Right lobe of liver (tissue), 6 donors: ENCODE data around the gene CDK1. TPM values are rescaled to one million over a fixed set of nuclear protein-coding genes. Genes with fewer than 3 reads are reported as not detected.
A peak's percentile ranks its signal among the peaks of the same experiment; 100 is the strongest.

Source experiments
- ATAC-seq, 4 donors: fragments of 200-7000 bp; cut with Tn5 transposase; one replicate each; pipeline ENCODE4 v1.9.1; 2020; ENCODE audit warnings: mild to moderate bottlenecking in 4 of 4, moderate library complexity in 4 of 4
- DNase-seq, 3 donors: peaks; one replicate each; pipeline ENCODE4 v3.0.0-alpha.2; 2020
- H3K27ac ChIP-seq, 3 donors: fragments of 200-600 bp; one replicate each; pipeline ENCODE4 v1.8.0; 2022
- H3K27me3 ChIP-seq, 2 donors: fragments of 200-600 bp; one replicate each; pipeline ENCODE4 v1.8.0; 2022
- H3K36me3 ChIP-seq, 4 donors: fragments of 200-600 bp; sonication (generic) in 1 of 4; one replicate each; pipeline versions ENCODE4 v1.5.1 to v1.8.0; 2017 to 2022; ENCODE audit warnings: control low read depth in 1 of 4
- H3K4me1 ChIP-seq, 4 donors: fragments of 200-600 bp; sonication (generic) in 1 of 4; one replicate each; pipeline versions ENCODE4 v1.5.1 to v1.8.0; 2017 to 2022; ENCODE audit warnings: control low read depth in 1 of 4
- H3K4me3 ChIP-seq, 3 donors: fragments of 200-600 bp; one replicate each; pipeline ENCODE4 v1.8.0; 2022
- H3K9me3 ChIP-seq, 4 donors: fragments of 200-600 bp; sonication (generic) in 1 of 4; one replicate each; pipeline versions ENCODE4 v1.5.1 to v1.8.0; 2017 to 2022; ENCODE audit warnings: control low read depth in 1 of 4
- POLR2A ChIP-seq: fragments of 450-650 bp; IDR thresholded peaks from one replicate; pipeline ENCODE4 v1.6.1; 2017; ENCODE audit warnings: antibody characterized with exemption, mild to moderate bottlenecking
- WGBS: methylation state at CpG from one replicate; pipeline ENCODE4 v1.1.6; 2018; ENCODE audit warnings: low coverage, low lambda C conversion rate; ENCODE audit not compliant: insufficient coverage; ENCODE audit errors: missing lambda C conversion rate; 5-methylcytosine and 5-hydroxymethylcytosine counted together
- intact Hi-C, 2 donors: fragments of 100-400 bp; cut with DNase I; formaldehyde crosslinking; loops; one replicate each; pipeline versions ENCODE4 v1.11.2 to v1.14.1; 2022
- total RNA-seq, 6 experiments: library from RNA; depleted of rRNA in 2 of 6; stranded (reverse); fragments of >200 nt in 2 of 6; fragmentation: NEBNext Ultra II Directional in 3 of 6; extraction: Animal tissue kit (Norgen Biotek cat#: 25700) in 3 of 6; gene quantifications; one replicate each; pipeline versions ENCODE4 v1.1.0 to v1.2.4, GENCODE V29; 2016 to 2023
- TF ChIP-seq, protein P1 (sequence below), 4 donors: fragments of 200-600 bp in 3 of 4; fragments of 450-650 bp in 1 of 4; IDR thresholded peaks; one replicate each; pipeline versions ENCODE4 v1.5.1 to v1.8.0; 2016 to 2022; ENCODE audit warnings: antibody characterized with exemption in 4 of 4, mild to moderate bottlenecking in 2 of 4
- donor health status: DM: no; HTN: yes; CAD: no.
- donor health status: DM: no; HTN: no; CAD: no.
- donor health status: DM: no; HTN: no; CAD: no.
- donor health status: DM: no; HTN: yes; CAD: no.
- donor health status: DM: no; HTN: yes; CAD: no.

The CDK1 gene
- total RNA-seq, 6 experiments from 2014 or later, result 1.2 to 3.6 (median 3.0) TPM; not detected in 1

DNA sequence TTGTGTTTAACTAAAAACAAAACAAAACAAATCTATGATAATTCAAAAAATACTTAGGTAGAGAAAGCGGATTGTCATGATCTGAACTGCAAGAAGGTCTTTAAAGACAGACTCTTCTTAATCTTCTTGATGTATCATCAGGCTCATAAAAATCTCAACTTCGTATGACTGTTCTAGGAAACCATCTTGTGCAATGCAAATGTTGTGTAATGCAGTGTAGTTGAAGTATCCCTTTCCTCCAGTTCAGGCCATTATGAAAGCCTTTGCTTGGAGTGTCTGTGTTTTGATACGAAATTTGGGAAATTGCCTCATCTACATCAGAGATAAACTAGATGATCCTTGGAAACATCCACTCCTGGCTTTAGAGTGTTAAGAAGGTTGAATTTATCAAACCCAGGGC is 30.9 kb downstream of the CDK1 start:
- DNase-seq (no peak), ATAC-seq (peak in 2 of 4 donors; percentile 46 to 57)

DNA sequence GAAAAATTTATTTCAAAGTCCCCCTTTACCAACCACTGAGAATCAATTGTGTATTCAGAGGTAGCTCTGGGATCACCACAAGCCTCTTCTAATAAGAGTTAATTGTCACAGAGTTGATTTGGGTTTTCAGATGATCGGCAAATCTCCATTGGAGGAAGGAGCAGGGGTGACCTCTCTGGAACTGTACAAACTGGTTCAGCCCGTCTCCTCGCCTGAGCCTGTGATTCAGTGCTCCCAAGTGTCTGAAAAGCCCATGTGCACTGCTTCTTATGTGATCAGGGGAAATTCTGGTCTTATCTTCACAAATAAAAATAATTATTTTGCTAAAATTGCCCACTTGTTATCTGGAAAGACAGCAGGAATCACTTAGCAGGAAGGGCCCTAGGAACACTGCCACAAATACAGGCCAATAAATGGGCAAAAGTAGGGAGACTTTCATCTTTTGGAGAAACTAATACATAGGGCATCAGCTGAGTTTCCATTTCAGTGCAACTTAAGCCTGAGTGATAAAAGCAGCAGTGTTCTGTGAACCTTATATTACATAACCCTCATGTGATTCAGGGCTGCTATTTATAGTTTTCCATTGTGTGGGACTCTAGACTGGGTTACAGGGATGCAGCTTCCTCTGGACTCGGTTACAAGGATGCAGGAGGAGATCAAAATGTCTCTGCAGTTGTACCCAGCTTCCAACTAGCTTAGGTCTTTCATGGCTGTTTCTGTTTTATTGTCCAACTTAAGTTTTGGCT is 32.3 kb downstream of the CDK1 start:
- WGBS, result 59% methylated on average over 3 of the region's 4 CpGs
- Histone ChIP-seq H3K27ac (peak overlapping the region in 1 of 3 donors; percentile 41), H3K36me3 (no peaks in the 10 kb centered on the region), H3K4me1 (no peaks in the 10 kb centered on the region), H3K27me3 (no peaks in the 10 kb centered on the region), H3K9me3 (no peaks in the 10 kb centered on the region), H3K4me3 (no peak overlapping the region)
- peak; percentile 63 to 92 (median 87) for ATAC-seq
- intact Hi-C loops, result loop anchor here (10.0 kb wide), 1 partner anchor 474 kb away; no protein-coding TSS in a partner anchor
- TF ChIP-seq POLR2A, result no peak
- TF ChIP-seq, protein P1, sequence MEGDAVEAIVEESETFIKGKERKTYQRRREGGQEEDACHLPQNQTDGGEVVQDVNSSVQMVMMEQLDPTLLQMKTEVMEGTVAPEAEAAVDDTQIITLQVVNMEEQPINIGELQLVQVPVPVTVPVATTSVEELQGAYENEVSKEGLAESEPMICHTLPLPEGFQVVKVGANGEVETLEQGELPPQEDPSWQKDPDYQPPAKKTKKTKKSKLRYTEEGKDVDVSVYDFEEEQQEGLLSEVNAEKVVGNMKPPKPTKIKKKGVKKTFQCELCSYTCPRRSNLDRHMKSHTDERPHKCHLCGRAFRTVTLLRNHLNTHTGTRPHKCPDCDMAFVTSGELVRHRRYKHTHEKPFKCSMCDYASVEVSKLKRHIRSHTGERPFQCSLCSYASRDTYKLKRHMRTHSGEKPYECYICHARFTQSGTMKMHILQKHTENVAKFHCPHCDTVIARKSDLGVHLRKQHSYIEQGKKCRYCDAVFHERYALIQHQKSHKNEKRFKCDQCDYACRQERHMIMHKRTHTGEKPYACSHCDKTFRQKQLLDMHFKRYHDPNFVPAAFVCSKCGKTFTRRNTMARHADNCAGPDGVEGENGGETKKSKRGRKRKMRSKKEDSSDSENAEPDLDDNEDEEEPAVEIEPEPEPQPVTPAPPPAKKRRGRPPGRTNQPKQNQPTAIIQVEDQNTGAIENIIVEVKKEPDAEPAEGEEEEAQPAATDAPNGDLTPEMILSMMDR (IDR thresholded peaks at IDR 0.05), result no peak
- DNase-seq, result no peak

More for the DNA sequence above, 30.9 kb downstream of the CDK1 start:
- no peak for TF ChIP-seq POLR2A
- TF ChIP-seq, protein P1 (IDR thresholded peaks at IDR 0.05), result no peak
- Histone ChIP-seq H3K4me1 (no peaks in the 10 kb centered on the region), H3K27me3 (no peaks in the 10 kb centered on the region), H3K36me3 (no peaks in the 10 kb centered on the region), H3K9me3 (no peaks in the 10 kb centered on the region), H3K4me3 (no peak overlapping the region), H3K27ac (no peak overlapping the region)
- intact Hi-C loops, result no loop called here
- WGBS, result 41% methylated on average over 3 of the region's 3 CpGs

DNA sequence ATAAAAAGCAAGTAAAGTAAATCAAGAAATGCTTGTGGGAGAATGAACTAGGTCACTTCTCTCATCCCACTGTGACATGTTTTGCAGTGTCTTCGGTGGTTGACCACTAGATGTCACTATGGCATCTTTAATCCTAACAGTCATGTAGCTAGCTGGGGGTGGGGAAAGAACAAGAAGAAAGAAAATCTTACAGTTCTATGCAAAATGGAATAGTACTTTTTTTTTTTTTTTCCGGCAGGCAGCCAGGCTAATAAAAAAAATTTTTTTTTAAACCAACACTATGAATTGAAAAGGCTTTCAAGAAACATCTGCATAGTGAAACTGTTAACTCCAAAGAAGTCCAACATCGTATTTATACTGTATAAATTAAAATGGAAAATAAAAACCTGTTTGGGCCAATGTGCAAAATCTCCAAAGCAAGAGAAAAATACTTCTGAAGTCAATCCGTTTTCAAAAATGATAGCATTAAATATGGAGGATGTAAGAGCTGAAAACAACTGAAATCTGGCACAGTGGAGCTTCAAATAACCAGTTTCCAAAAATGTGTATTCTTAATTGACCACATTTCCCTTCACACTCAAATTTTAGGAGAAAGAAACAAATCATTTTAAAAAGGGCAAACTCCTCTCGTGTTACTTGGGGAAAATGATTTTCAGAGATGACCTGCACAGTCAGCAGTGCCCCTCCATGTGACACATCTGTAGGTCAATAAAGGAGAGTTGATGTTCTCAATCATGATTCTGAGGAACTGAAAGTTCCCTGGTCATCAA is 38.5 kb downstream of the CDK1 start:
- TF ChIP-seq, protein P1 (IDR thresholded peaks at IDR 0.05), result peak; percentile 80 to 87 (median 84)
- no peak for TF ChIP-seq POLR2A
- H3K36me3 ChIP-seq, result no peaks in the 10 kb centered on the region
- ATAC-seq, result peak; percentile 94 to 97 (median 96)
- H3K27ac ChIP-seq, result no peak overlapping the region
- WGBS, result 9% methylated on average over 5 of the region's 5 CpGs
- H3K27me3 ChIP-seq, result no peaks in the 10 kb centered on the region
- H3K4me3 ChIP-seq, result no peak overlapping the region
- DNase-seq, result peak in 1 of 3 donors; percentile 24
- intact Hi-C loops, result loop anchor here (5.0 to 10.0 kb wide), 2 partner anchors 150 to 468 kb away; no protein-coding TSS in a partner anchor
- H3K9me3 ChIP-seq, result no peaks in the 10 kb centered on the region
- H3K4me1 ChIP-seq, result peaks cover 0 to 7% (median 0%) of the 10 kb centered on the region in 4 donors

DNA sequence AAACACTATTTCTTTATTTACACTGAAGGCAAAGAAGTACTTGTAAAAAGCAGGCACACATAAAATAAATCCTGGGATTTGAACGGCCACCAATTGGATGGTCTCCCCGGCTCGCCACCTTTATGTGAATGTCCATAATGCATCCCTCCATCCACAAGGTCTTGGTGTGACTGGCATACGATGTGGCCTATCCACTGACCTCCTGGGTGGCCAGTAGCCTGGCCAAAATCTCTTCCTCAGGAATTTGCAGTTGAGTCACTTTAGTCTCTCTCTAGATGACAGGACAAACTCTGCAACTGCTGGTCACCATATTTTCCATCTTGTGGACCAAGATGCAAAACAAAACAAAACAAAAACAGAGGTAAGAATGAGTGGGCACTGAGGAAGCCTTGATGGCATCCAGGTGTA is 39.1 kb downstream of the CDK1 start:
- Histone ChIP-seq H3K4me1 (peaks cover 0 to 7% (median 0%) of the 10 kb centered on the region in 4 donors), H3K9me3 (no peaks in the 10 kb centered on the region), H3K4me3 (no peak overlapping the region), H3K36me3 (no peaks in the 10 kb centered on the region), H3K27ac (peak overlapping the region in 1 of 3 donors; percentile 15), H3K27me3 (no peaks in the 10 kb centered on the region)
- TF ChIP-seq, protein P1 (IDR thresholded peaks at IDR 0.05), result no peak
- TF ChIP-seq POLR2A, result no peak
- ATAC-seq (peak in 2 of 4 donors; percentile 22 to 31), DNase-seq (no peak)
- intact Hi-C loops, result loop anchor here (5.0 to 10.0 kb wide), 2 partner anchors 150 to 467 kb away; no protein-coding TSS in a partner anchor
- 68% methylated on average over 4 of the region's 4 CpGs for WGBS
